H1 (cell line): ENCODE measurements around the gene DLX5. TPM values are rescaled to one million over a fixed set of nuclear protein-coding genes. Genes with fewer than 3 reads are reported as not detected.

Experiments used
- polyA plus RNA-seq, 7 experiments: library from polyadenylated mRNA; depleted of rRNA in 3 of 7; stranded (reverse) in 5 of 7; unstranded in 2 of 7; fragments of >200 nt in 5 of 7; fragments of 200-250 nt in 2 of 7; gene quantifications; 1 replicate in 5 of 7; 2 replicates in 1 of 7; 4 replicates in 1 of 7; pipeline versions ENCODE4 v1.2.1 to v1.2.3, GENCODE V29; 2011 to 2013; ENCODE audit warnings: missing spikeins in 2 of 7, mixed read lengths in 2 of 7
- small RNA-seq: library from polyadenylated mRNA; stranded (forward); fragments of <200 nt; extraction: miRNeasy Mini kit (QIAGEN cat#:217004); gene quantifications from one replicate; pipeline ENCODE3, GENCODE V24; 2013; ENCODE audit not compliant: insufficient read depth
- total RNA-seq: library from RNA; stranded (reverse); fragmentation: NEBNext Ultra II Directional; extraction: Animal tissue kit (Norgen Biotek cat#: 25700); gene quantifications from 2 replicates; pipeline ENCODE4 v1.2.1, GENCODE V29; 2021

Gene DLX5
- total and polyA plus RNA-seq, 2 of the 8 experiments (the other 6 are each of a cell fraction or from before 2014, with no cell fraction given), result not detected

Small RNA genes lying within 50 kb of the gene (small RNA-seq; reads per million reads assigned to genes)
- gene RF01778, result not detected

Other genes with a start within 250 kb of the DLX5 start
- gene DLX6, start 19.3 kb downstream of the DLX5 start, total RNA-seq, result not detected in 2 replicates
- gene DLX6, start 19.3 kb downstream of the DLX5 start, polyA plus RNA-seq (2011; rRNA removed), result not detected in 2 replicates
- 31.3 and 38.0 TPM in 2 replicates for gene SDHAF3, start 92.9 kb upstream of the DLX5 start, total RNA-seq
- gene SDHAF3, start 92.9 kb upstream of the DLX5 start, polyA plus RNA-seq (2011; rRNA removed), result 9.3 and 12.0 TPM in 2 replicates